Progenitor cell of endocrine pancreas (in vitro differentiated cells): ENCODE results near the gene SEMA6C. TPM values are rescaled to one million over a fixed set of nuclear protein-coding genes. Genes with fewer than 3 reads are reported as not detected.
A peak's percentile ranks its signal among the peaks of the same experiment; 100 is the strongest.

Experiments used
- DNase-seq: peaks from one replicate; pipeline ENCODE4 v3.0.0; 2021; ENCODE audit warnings: low spot score; ENCODE audit not compliant: unreplicated experiment
- H3K27ac Mint-ChIP-seq: 2 replicates; pipeline ENCODE4 v1.8.0; 2021; ENCODE audit warnings: mild to moderate bottlenecking, moderate library complexity, mixed read lengths
- H3K27me3 Mint-ChIP-seq: 2 replicates; pipeline ENCODE4 v1.8.0; 2021; ENCODE audit warnings: mixed read lengths
- H3K36me3 Mint-ChIP-seq: 2 replicates; pipeline ENCODE4 v1.8.0; 2022; ENCODE audit warnings: mixed read lengths; ENCODE audit not compliant: insufficient read depth
- H3K4me1 Mint-ChIP-seq: 2 replicates; pipeline ENCODE4 v1.8.0; 2021; ENCODE audit warnings: low read depth, mixed read lengths
- H3K4me3 Mint-ChIP-seq: 2 replicates; pipeline ENCODE4 v1.8.0; 2021; ENCODE audit warnings: low read depth, mild to moderate bottlenecking, moderate library complexity, mixed read lengths
- H3K9me3 Mint-ChIP-seq: 2 replicates; pipeline ENCODE4 v1.8.0; 2021; ENCODE audit warnings: low read depth, mixed read lengths
- total RNA-seq: library from RNA; stranded (reverse); gene quantifications from 2 replicates; pipeline ENCODE4 v1.2.1, GENCODE V29; 2021
- TF ChIP-seq, protein P1 (sequence below): fragments of 200-600 bp; sonication (generic); IDR thresholded peaks from one replicate; pipeline ENCODE4 v1.5.0; 2021; ENCODE audit warnings: antibody characterized with exemption, mild to moderate bottlenecking; ENCODE audit not compliant: unreplicated experiment

Gene SEMA6C
- total RNA-seq, 1 donor from 2014 or later: 34.0 TPM

DNA sequence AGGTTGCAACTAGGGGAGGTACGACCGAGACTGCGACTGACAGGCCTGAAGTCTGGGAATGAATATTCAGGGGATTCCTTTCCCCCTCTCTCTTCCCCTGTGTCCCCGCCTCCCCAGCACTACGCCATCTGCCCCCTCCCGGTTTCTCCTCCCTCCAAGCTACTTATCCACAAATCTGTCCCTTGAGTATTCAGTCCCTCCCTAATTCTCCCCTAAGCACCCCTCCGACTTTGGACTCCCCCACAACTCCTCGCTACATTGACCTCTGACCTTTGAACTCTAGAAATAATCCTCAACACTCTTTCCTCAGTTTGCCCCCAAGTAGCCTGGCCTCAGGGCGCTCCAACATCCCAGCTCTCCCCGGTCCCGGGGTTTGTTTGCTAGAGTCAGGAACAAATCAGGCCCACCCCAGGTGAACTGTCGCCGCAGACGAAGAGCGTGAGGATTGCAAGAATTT, 18.9 kb upstream of the SEMA6C start:
- Mint-ChIP-seq H3K36me3 (peaks cover 16% of the 10 kb centered on the region), H3K4me3 (peak overlapping the region; percentile 97), H3K4me1 (peaks cover 24% of the 10 kb centered on the region), H3K27me3 (no peaks in the 10 kb centered on the region), H3K9me3 (no peaks in the 10 kb centered on the region), H3K27ac (peak overlapping the region; percentile 93)
- DNase-seq: peak; percentile 15
- TF ChIP-seq, protein P1, sequence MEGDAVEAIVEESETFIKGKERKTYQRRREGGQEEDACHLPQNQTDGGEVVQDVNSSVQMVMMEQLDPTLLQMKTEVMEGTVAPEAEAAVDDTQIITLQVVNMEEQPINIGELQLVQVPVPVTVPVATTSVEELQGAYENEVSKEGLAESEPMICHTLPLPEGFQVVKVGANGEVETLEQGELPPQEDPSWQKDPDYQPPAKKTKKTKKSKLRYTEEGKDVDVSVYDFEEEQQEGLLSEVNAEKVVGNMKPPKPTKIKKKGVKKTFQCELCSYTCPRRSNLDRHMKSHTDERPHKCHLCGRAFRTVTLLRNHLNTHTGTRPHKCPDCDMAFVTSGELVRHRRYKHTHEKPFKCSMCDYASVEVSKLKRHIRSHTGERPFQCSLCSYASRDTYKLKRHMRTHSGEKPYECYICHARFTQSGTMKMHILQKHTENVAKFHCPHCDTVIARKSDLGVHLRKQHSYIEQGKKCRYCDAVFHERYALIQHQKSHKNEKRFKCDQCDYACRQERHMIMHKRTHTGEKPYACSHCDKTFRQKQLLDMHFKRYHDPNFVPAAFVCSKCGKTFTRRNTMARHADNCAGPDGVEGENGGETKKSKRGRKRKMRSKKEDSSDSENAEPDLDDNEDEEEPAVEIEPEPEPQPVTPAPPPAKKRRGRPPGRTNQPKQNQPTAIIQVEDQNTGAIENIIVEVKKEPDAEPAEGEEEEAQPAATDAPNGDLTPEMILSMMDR: no peak

DNA sequence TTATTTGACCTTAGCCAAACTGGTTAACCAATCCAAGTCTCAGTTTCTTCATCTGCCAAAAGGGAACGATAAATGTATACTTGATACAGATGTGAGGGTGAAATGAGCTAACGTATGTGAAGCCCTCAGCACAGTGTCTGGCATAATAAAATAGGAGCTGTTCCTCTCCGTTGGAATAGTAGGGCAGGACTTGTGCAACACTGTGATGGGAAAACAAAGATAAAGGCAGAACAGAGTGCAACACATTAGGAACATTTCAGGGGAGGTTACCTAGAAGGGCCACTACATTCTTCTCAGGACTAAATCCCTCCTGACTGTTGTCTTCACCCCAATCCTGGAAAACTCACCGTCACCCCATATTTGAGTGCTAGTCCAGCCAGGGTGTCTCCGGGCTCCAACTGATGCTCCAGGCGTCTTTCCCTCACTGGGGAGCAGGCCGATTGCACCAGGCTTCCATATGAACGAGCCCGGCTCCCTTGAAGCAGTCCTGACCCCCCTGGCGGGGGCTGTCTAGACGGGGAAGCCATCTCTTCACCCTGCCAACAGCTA, 18.4 kb upstream of the SEMA6C start:
- TF ChIP-seq, protein P1: no peak
- H3K9me3 Mint-ChIP-seq: no peaks in the 10 kb centered on the region
- H3K4me3 Mint-ChIP-seq: peak overlapping the region; percentile 97
- peak; percentile 16 for DNase-seq
- peaks cover 24% of the 10 kb centered on the region for H3K4me1 Mint-ChIP-seq
- H3K27me3 Mint-ChIP-seq: no peaks in the 10 kb centered on the region
- H3K36me3 Mint-ChIP-seq: peaks cover 18% of the 10 kb centered on the region
- H3K27ac Mint-ChIP-seq: peak overlapping the region; percentile 93

DNA sequence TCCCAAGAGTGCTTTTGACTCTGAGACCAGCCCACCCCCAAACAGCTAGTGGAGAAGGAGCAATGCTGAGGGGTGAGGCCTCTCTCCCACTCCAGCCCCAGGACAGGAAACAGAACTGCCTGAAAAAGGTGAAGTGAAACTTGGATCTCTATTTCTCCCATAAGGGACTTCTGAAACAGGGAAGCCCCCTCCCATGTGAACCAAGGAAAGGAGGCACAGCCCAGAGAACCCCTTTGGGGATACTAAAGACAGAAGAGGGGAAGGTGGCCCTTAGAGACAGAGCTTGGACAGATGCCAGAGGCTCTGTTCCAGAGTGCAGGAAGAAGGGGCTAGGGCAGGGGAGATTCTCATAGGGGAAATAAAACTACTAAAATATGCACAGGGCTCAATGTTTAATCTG, 12.9 kb upstream of the SEMA6C start:
- Mint-ChIP-seq H3K9me3 (no peaks in the 10 kb centered on the region), H3K27me3 (no peaks in the 10 kb centered on the region), H3K36me3 (peaks cover 16% of the 10 kb centered on the region), H3K4me3 (no peak overlapping the region), H3K4me1 (peaks cover 4% of the 10 kb centered on the region), H3K27ac (peak overlapping the region; percentile 65)
- TF ChIP-seq, protein P1: no peak
- no peak for DNase-seq

DNA sequence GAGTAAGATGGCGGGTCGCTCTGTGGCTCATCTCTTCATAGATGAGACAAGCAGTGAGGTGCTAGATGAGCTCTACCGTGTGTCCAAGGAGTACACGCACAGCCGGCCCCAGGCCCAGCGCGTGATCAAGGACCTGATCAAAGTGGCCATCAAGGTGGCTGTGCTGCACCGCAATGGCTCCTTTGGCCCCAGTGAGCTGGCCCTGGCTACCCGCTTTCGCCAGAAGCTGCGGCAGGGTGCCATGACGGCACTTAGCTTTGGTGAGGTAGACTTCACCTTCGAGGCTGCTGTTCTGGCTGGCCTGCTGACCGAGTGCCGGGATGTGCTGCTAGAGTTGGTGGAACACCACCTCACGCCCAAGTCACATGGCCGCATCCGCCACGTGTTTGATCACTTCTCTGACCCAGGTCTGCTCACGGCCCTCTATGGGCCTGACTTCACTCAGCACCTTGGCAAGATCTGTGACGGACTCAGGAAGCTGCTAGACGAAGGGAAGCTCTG, 12.4 kb upstream of the SEMA6C start:
- H3K27ac Mint-ChIP-seq: peak overlapping the region; percentile 65
- peaks cover 16% of the 10 kb centered on the region for H3K36me3 Mint-ChIP-seq
- no peak overlapping the region for H3K4me3 Mint-ChIP-seq
- H3K27me3 Mint-ChIP-seq: no peaks in the 10 kb centered on the region
- DNase-seq: no peak
- TF ChIP-seq, protein P1: no peak
- no peaks in the 10 kb centered on the region for H3K4me1 Mint-ChIP-seq
- H3K9me3 Mint-ChIP-seq: no peaks in the 10 kb centered on the region

DNA sequence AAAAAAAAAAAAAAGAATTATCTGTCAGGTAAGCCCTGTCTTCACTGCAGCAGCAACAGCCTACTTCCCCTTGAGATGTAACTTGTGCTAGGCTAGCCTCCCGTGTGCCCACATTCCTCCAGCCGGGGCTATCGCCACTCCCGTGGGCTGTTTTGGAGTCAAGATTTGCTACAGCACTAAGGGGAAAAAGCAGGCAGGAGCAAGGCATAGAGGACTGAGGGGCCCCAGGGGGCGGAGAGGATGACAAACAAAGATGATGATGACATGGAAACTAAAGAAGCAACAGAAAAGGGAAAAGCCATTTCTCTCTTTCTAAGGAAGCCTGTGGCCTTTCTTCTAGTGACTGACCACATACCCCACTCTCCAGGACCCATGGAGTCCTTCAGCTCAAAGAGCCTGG, 11.9 kb upstream of the SEMA6C start:
- TF ChIP-seq, protein P1: no peak
- H3K9me3 Mint-ChIP-seq: no peaks in the 10 kb centered on the region
- H3K4me3 Mint-ChIP-seq: no peak overlapping the region
- no peaks in the 10 kb centered on the region for H3K27me3 Mint-ChIP-seq
- H3K36me3 Mint-ChIP-seq: peaks cover 16% of the 10 kb centered on the region
- no peak for DNase-seq
- H3K27ac Mint-ChIP-seq: no peak overlapping the region
- no peaks in the 10 kb centered on the region for H3K4me1 Mint-ChIP-seq
